Measurements from ENCODE around the gene CAMK1G. TPM values are rescaled to one million over a fixed set of nuclear protein-coding genes. Genes with fewer than 3 reads are reported as not detected.

Gene CAMK1G
- 0.22 TPM in 1 of 2 replicates, not detected in the other for total RNA-seq

DNA sequence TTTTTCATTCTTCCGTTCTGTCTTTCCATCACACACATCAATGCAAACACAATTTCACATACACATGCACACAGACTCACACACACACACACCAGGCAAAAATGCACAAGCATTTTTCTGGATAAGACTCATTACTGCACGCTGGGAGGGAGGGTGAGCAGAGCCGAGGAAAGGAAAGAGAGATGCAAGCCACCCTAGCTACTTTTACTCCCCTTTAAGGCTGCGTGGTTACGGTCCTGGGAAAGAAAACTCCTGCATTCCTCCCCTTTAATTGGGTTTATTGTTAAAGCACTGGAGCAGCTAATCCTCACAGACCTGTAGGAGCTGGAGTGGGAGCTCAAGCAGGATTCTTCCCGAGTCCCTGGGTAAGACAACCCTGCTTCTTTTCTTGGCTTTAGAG, at the start of gene CAMK1G:
CAMK1G (plus strand) TSS at position 307 of the 400 bp plus-strand sequence. CDS start 11,270 bp downstream, outside the sequence.

DNA sequence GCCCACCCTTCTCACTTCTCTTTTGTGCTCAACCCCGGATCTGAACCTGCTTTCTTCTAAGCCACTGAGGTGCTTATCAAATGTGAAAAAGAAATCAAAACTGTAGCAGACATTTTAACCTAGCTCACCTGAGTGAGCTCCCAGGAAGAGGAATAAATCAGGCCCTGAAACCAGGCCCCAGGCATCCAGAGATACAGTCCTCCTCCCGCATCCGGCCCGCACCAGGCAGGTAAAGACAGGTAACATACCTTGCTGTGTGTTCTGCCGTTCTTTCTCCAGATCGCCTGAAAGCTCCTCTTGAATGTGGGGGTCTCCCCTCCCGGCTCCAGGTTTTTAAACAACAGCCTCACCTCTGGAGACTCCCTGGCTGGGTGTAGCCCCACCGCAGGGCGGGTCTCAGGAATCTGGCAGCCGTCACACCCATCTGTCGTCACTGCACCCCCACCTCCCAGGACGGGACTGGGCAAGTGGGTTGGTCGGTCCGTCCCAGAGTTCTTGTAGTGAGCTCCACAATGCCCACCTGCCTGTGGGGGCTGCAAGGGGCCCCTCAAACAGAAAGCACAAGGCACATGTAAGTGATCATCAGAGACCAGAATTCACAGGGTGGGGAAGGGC, 68.7 kb downstream of the CAMK1G start, which contains the start of gene LAMB3:
LAMB3 (minus strand) TSS at position 305 of the 615 bp plus-strand sequence. CDS start 1,481 bp downstream, outside the sequence.

Other genes starting within 250 kb of the CAMK1G start
- 10.9 and 12.2 TPM in 2 replicates for gene LAMB3, start 68.7 kb downstream of the CAMK1G start, total RNA-seq
- 8.8 and 10.1 TPM in 2 replicates for gene G0S2, start 91.7 kb downstream of the CAMK1G start, total RNA-seq
- 3.3 and 4.2 TPM in 2 replicates for gene HSD11B1, start 121.1 kb downstream of the CAMK1G start, total RNA-seq
- gene TRAF3IP3, start 172.3 kb downstream of the CAMK1G start, total RNA-seq = not detected in 2 replicates
- gene C1orf74, start 200.8 kb downstream of the CAMK1G start, total RNA-seq = 2.6 and 3.4 TPM in 2 replicates
- gene IRF6, start 222.4 kb downstream of the CAMK1G start, total RNA-seq = 0.13 and 0.43 TPM in 2 replicates
- gene UTP25, start 244.3 kb downstream of the CAMK1G start, total RNA-seq = 15.8 and 16.5 TPM in 2 replicates

Measured in articular chondrocyte of knee joint (primary cell).